Fibroblast of lung (primary cell): ENCODE results near the gene DBNL.

Experiments used
- EZH2 ChIP-seq: IDR thresholded peaks from 2 replicates; pipeline ENCODE4 v1.5.1; 2012; ENCODE audit warnings: low read length, control low read depth, mild to moderate bottlenecking; ENCODE audit errors: missing control alignments
- TF ChIP-seq, protein P1 (sequence below), 2 donors: IDR thresholded peaks in 1 of 2; conservative IDR thresholded peaks in 1 of 2; 1 replicate in 1 of 2; 2 replicates in 1 of 2; pipeline ENCODE4 v1.5.1; 2011 to 2012; ENCODE audit warnings: low read length in 2 of 2, control low read depth in 1 of 2, inconsistent platforms in 1 of 2, low read depth in 1 of 2, mild to moderate bottlenecking in 1 of 2

DNA sequence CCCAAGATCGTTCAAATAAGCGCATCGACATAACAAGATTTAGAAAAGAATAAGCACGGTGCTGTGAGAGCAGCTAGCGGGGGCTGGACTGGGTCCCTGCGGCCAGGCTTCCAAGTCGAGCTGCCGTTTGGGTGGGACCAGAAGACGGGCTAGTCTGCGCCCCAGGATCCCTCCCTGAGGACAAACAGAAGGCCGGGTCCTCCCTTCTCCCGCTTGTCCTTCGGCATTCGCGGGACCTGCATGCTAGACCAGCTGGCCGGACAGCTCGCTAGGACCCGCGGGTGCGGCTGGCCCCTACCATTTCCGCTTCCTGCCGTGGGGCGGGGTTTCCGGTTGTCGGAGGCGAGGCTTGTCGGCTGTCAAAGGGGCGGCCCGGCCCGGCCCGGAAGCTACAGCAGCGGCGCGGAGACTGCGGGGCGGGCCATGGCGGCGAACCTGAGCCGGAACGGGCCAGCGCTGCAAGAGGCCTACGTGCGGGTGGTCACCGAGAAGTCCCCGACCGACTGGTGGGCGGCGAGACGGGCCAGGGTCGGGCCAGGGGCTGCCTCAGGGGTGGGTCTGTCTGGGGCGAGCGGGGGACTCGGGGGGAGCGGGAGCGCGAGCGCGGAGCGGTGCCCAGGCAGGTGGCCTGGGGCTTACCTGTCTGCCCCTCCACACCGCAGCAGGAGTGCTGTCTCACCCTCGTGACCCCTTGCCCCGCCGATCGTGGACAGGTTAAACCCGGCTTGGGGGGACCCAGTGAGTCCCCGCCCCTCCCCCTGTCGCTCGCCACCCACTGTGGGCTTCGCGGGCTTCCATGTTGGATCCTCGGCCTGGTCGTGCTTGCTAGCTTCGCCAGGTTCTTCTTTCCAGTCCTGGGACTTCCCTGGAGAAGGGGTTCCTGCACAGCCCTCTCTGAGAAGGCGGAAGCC is at the start of gene DBNL:
- TF ChIP-seq, protein P1, sequence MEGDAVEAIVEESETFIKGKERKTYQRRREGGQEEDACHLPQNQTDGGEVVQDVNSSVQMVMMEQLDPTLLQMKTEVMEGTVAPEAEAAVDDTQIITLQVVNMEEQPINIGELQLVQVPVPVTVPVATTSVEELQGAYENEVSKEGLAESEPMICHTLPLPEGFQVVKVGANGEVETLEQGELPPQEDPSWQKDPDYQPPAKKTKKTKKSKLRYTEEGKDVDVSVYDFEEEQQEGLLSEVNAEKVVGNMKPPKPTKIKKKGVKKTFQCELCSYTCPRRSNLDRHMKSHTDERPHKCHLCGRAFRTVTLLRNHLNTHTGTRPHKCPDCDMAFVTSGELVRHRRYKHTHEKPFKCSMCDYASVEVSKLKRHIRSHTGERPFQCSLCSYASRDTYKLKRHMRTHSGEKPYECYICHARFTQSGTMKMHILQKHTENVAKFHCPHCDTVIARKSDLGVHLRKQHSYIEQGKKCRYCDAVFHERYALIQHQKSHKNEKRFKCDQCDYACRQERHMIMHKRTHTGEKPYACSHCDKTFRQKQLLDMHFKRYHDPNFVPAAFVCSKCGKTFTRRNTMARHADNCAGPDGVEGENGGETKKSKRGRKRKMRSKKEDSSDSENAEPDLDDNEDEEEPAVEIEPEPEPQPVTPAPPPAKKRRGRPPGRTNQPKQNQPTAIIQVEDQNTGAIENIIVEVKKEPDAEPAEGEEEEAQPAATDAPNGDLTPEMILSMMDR (conservative IDR thresholded peaks at IDR 0.05 in 1 of 2, IDR thresholded peaks at IDR 0.05 in 1 of 2; ENCODE audit: low read depth in 1 of 2, low read length in 2 of 2) = no peak
- no peak for TF ChIP-seq EZH2
